Measurements from ENCODE around the gene PTTG2.
"Not testable (repeated sequence)": the region's sequence is repeated elsewhere in the genome, so short reads cannot be mapped to it uniquely, and the experiment has no call there.

GRCh38 chr4:37975321-37975822 is 15.2 kb downstream of the PTTG2 start:
- TF ChIP-seq ZNF384, TARDBP (IDR thresholded peaks at IDR 0.05): not testable (repeated sequence)
